Choroid plexus epithelial cell (primary cell): ENCODE data around the gene TMEM86B.

ENCODE experiments used
- DNase-seq: peaks from one replicate; pipeline ENCODE4 v3.0.0-alpha.2; 2010; ENCODE audit warnings: low read depth
- H3K4me3 ChIP-seq: 2 replicates; pipeline ENCODE4 v1.5.1; 2011; ENCODE audit warnings: low read depth, mild to moderate bottlenecking, control low read depth, low read length, moderate library complexity
- TF ChIP-seq, protein P1 (sequence below): conservative IDR thresholded peaks from 2 replicates; pipeline ENCODE4 v1.5.1; 2011; ENCODE audit warnings: low read depth, mild to moderate bottlenecking, control low read depth, inconsistent platforms, low read length, moderate library complexity

TMEM86B gene

DNA sequence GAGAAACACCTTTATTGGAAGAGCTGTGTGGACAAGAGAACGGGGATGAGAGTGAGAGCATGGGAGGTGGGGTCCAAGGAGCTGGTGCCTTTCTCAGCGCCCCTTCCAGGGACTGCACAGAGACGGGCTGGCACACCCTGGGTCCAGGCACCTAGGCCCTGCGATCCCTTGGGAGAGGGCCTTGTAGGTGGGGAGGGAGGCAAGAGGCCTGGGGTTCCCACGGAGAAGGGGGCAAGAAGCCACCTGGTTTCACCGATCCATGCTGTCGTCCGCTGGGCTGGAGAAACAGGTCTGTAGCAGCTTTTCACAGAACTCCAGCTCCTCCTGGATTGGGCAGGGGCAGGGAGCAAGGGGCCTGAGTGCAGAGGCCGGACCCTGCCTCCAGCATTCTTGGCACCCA, 33.8 kb upstream of the TMEM86B start:
- DNase-seq: no peak
- TF ChIP-seq, protein P1, sequence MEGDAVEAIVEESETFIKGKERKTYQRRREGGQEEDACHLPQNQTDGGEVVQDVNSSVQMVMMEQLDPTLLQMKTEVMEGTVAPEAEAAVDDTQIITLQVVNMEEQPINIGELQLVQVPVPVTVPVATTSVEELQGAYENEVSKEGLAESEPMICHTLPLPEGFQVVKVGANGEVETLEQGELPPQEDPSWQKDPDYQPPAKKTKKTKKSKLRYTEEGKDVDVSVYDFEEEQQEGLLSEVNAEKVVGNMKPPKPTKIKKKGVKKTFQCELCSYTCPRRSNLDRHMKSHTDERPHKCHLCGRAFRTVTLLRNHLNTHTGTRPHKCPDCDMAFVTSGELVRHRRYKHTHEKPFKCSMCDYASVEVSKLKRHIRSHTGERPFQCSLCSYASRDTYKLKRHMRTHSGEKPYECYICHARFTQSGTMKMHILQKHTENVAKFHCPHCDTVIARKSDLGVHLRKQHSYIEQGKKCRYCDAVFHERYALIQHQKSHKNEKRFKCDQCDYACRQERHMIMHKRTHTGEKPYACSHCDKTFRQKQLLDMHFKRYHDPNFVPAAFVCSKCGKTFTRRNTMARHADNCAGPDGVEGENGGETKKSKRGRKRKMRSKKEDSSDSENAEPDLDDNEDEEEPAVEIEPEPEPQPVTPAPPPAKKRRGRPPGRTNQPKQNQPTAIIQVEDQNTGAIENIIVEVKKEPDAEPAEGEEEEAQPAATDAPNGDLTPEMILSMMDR: no peak
- no peak overlapping the region for H3K4me3 ChIP-seq

DNA sequence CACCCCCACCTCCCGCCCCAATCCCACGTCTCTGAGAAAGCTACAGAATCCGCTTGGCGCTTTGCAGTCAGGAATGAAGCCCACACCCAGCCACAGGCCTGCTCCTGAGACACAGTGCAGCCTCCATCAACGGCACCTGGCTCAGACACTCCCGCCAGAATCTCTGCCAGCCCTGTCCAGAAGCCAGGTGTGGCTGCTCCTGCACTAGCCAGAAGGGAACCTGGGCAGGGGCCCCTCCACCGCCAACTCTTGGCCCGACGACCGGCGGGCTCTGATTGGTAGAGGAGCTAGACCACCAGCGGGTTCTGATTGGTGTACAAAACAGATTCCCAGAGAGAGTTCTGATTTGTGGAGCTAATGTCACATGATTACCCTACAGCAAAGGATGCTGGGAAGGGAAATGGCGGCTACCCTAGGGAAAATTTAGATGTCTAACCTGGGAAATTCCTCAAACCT, 33.1 kb upstream of the TMEM86B start:
- H3K4me3 ChIP-seq: no peak overlapping the region
- TF ChIP-seq, protein P1: no peak
- DNase-seq: no peak

DNA sequence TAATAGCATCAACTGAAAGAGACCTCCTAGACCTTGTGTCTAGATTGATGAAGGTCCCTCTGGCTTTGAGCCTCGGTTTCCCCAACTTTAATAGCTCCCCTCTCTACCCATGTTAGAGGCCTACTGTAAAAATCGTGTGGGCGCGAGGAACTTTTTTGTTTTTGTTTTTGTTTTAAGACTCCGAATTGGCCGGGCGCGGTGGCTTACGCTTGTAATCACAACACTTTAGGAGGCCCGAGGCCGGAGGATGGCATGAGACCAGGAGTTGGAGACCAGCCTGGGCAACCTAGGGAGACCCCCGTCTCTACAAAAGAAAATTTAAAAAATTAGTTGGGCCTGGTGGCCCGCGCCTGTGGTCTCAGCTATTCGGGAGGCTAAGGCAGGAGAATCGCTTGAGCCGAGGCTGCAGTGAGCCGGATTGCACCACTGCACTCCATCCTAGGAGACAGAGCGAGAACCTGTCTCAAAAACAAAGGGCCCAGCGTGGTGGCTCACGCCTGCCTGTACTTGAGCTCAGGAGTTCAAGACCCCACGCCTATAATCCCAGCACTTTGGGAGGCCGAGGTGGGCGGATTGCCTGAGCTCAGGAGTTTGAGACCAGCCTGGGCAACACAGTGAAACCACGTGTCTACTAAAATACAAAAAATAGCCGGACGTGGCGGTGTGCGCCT, 31.1 kb upstream of the TMEM86B start:
- H3K4me3 ChIP-seq: peak overlapping the region; percentile 56
- TF ChIP-seq, protein P1: no peak
- peak; percentile 14 for DNase-seq

DNA sequence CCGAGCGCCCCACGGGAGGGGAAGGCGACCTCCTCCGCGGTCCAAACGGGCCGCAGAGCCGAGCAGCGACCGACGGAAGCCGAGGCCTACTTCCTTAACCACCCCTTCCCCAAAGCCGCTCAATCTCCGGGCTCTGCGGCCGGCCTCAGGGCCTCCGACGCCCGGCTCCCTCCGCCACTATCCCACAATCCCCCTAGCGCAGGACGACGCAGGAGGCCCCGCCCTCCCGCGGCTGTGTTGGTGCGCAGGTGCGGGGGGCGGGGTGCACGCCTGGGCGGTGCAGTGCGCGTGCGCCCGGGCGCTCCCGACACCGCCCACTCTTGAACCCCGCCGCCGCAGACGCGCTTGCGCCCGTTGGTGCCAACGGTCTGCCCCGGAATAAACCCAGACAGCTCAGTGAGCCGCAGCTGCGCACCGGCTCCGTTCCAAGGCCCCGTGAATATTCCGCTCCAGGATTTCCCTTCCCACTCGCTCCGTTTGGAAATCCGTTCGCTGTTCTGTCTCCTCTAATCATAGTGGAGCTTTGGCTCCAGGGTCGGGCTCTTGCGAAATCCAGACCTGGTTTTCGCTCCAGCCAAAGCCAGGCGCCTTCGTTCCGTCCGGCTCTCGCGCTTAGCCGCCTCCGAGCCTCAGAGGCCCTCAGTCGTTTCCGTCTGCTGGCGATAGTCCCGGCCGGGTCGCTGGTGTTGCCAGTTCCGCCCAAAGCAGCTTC, 30.4 kb upstream of the TMEM86B start, which contains the start of gene PPP6R1:
Gene PPP6R1 (minus strand): TSS at position 190 of the 712 bp plus-strand sequence. CDS start 11,914 bp downstream, outside the sequence.
- TF ChIP-seq, protein P1: no peak
- DNase-seq: peak; percentile 100

DNA sequence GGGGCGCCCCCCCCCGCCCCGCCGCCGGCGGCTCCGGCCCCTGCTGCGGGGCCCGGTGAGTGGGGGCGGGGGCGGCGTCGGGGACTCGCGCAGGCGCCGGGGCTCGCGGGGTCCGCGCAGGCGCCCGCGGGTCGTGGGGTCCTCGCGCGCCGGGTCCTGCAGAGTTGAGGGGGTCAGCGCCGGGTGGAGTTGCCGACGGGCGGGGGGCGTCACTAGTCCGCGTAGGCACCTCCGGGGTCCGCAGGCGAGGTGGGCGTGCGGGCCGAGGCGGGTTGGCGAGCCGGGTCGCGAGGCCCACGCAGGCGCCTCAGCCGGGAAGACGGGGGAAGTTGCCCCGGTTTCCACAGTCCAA, 29.9 kb upstream of the TMEM86B start:
- TF ChIP-seq, protein P1: no peak
- peak overlapping the region; percentile 95 for H3K4me3 ChIP-seq
- no peak for DNase-seq

More for the DNA sequence above, 30.4 kb upstream of the TMEM86B start, which contains the start of gene PPP6R1:
- peak within 1 kb of the TSS; percentile 95 for H3K4me3 ChIP-seq

DNA sequence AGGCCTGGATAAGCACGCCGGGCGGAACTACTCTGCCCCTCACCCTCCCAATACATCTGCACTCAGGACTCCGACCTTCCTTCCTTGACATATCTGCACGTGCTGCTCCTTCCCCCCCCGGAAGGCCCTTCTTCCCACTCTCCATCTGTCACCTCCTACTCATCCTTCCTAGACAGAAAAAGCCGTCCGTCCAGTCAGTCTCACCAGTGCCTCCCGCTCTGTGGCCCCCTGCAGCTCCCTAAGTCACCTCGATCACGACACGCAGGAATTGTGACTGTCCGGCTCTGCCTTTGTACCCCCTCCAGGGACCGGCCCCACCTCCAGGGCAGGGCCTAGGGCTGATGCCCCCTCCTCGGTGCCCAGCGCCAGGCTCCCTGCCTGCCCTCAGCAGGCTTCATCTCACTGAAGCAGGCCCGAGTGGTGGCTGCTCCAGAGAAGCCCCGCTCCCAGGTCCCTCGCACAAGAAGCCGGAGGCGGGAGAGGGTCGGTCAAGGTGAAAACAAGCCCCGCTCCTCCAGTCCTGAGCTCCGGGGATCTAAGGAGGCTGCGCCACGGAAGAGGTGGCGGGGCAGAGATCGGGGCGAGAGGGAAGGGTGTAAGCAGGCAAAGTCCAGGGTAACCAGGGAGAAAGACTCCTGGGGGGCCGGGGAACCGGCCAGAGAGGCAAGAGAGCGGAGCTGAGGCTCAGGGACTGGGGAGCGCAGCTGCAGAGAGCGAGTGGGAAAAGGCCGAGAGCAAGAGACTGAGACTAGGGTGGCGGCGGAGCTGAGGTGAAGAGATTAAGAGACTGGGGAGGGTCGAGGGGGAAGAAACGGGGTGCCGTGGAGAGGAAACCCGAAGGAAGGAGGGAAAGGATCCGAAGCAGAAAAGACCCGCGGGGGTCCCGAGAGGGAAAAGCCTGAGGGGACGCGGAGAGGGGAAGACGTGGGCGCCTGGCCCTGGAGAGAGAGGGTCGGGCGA, 29.2 kb upstream of the TMEM86B start:
- peak overlapping the region; percentile 95 for H3K4me3 ChIP-seq
- peak; percentile 26 for DNase-seq
- TF ChIP-seq, protein P1: no peak
